ENCODE measurements around the gene IGFL4.

DNA sequence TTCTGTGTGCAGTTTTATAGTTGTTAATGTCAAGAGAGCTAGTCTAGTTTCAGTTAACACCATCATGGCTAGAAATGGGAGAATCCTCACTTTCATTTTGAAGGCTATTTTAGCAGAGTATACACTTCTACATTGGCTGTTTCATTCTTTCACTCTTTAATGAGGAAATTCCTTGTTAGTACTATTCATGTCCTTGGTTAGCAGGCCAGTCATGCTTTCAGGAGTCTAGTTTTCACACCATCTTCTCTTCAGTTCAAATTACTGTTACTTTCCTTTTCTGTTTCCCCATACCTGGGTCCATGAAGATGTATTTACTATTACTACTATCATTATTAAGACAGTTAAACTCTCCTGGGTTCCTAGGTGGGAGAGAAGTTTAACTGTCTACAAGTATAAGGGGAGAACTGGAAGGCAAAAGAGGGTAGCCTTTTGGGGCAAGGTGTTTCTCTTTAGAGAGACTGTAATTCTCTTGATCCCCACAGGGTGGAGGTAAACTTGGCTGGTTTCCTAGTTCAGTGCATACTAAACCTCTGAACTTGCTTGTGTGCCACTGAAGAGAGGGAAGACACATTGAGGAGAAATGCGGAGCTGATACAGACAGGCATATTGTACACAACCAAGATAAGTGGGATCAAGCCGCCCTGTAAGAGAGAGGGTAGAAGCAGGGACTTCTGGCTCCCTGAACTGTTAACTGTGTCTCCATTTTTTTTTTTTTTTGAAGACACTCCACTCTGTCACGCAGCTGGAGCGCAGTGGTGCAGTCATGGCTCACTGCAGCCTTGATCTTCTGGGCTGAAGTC lies 41.3 kb upstream of the IGFL4 start:
- peak; percentile 66 for TF ChIP-seq CTCF (IDR thresholded peaks at IDR 0.05; ENCODE audit: poor library complexity)
- TF ChIP-seq EZH2 (IDR thresholded peaks at IDR 0.05; ENCODE audit: borderline replicate concordance), result no peak

Data from hepatocyte (in vitro differentiated cells).